Lower leg skin (tissue), 4 donors: ENCODE data around the gene UPB1. TPM values are rescaled to one million over a fixed set of nuclear protein-coding genes. Genes with fewer than 3 reads are reported as not detected.

Experiments used
- DNase-seq, 2 donors: peaks; one replicate each; pipeline ENCODE4 v3.0.0-alpha.2; 2019; ENCODE audit warnings: low spot score in 2 of 2
- H3K4me3 ChIP-seq: fragments of 200-600 bp; sonication (generic); 2 replicates; pipeline ENCODE4 v1.5.1; 2017; ENCODE audit warnings: mild to moderate bottlenecking, low read depth; ENCODE audit not compliant: poor library complexity, severe bottlenecking
- CTCF ChIP-seq, 3 donors: fragments of 450-650 bp; IDR thresholded peaks; one replicate each; pipeline ENCODE4 v1.5.1; 2016; ENCODE audit warnings: antibody characterized with exemption in 3 of 3, mild to moderate bottlenecking in 3 of 3, moderate library complexity in 2 of 3
- POLR2A ChIP-seq, 2 donors: fragments of 450-650 bp; IDR thresholded peaks; one replicate each; pipeline ENCODE4 v1.6.1; 2016 to 2017; ENCODE audit warnings: antibody characterized with exemption in 2 of 2, mild to moderate bottlenecking in 1 of 2, moderate library complexity in 1 of 2
- WGBS, 2 donors: methylation state at CpG; one replicate each; pipeline ENCODE4 v1.1.5; 2018; 5-methylcytosine and 5-hydroxymethylcytosine counted together
- intact Hi-C: fragments of 100-400 bp; cut with DNase I; formaldehyde crosslinking; loops from one replicate; pipeline ENCODE4 v1.15.0; 2023; ENCODE audit warnings: low total_unique reads
- total RNA-seq, 4 donors: library from RNA; depleted of rRNA; stranded (reverse); fragments of >200 nt; gene quantifications; one replicate each; pipeline ENCODE4 v1.1.0, GENCODE V29; 2016

Gene UPB1
- total RNA-seq, 4 donors from 2014 or later = 0.99 to 2.1 (median 1.9) TPM

DNA sequence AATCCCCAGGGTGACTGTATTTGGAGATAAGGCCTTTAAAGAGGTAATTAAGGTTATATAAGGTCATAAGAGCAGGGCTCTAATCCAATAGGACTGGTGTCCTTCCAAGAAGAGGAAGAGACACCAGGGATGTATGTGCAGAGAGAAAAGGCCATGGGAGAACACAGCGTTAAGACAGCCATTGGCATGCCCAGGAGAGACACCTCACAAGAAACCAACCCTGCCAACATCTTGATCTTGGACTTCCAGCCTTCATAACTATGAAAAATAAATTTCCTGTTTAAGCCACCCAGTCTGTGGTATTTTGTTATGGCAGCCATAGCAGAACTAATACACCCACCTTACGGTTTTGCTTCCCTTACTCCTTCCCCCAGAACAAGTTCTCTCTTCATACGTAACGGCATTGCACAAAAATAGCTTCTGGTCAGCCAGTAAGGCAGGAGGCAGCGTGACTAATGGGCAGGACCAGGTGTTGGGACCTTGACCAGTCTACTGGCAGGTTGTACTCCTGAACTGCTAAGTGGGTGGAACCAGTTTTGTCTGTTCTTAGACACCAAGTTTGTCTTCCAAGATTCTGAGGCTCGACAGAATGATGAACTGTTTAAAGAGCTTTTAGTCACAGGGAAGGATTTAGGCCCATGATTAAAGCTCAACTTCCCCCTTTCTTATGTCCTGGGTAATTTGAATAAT lies 31.9 kb upstream of the UPB1 start:
- 84 to 89% methylated on average over 6 of the region's 6 CpGs for WGBS, 2 donors
- H3K4me3 ChIP-seq = no peak overlapping the region
- DNase-seq = no peak
- TF ChIP-seq POLR2A (IDR thresholded peaks at IDR 0.05) (no peak), CTCF (IDR thresholded peaks at IDR 0.05) (no peak)
- intact Hi-C loops = no loop called here

GRCh38 chr22:24465566-24465965 lies 29.6 kb upstream of the UPB1 start:
- TF ChIP-seq POLR2A (IDR thresholded peaks at IDR 0.05) (no peak), CTCF (IDR thresholded peaks at IDR 0.05) (no peak)
- no peak overlapping the region for H3K4me3 ChIP-seq
- intact Hi-C loops = no loop called here
- 79 to 80% methylated on average over 5 of the region's 5 CpGs for WGBS, 2 donors
- DNase-seq = no peak

DNA sequence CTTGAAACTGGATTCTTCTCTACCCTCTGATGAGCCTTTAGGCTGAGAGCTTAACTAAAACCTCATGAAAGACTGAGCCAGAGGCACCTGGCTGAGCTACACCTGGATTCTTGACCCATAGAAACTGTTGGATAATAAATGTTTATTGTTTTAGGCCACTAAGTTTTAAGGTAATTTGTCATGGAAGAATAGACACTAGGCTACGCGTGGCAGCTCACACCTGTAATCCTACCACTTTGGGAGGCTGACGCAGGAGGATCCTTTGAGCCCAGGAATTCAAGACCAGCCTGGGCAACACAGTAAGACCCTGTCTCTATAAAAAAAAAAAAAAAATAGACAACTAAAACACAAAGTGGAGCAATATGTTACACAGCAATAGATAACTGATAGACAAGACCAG lies 29.2 kb upstream of the UPB1 start:
- intact Hi-C loops = no loop called here
- WGBS, 2 donors = 96 to 100% methylated on average over 3 of the region's 3 CpGs
- TF ChIP-seq POLR2A (IDR thresholded peaks at IDR 0.05) (no peak), CTCF (IDR thresholded peaks at IDR 0.05) (no peak)

GRCh38 chr22:24466716-24467328 lies 28.3 kb upstream of the UPB1 start:
- intact Hi-C loops = no loop called here
- no peak overlapping the region for H3K4me3 ChIP-seq
- DNase-seq = no peak
- 59 to 70% methylated on average over 1 of the region's 1 CpG for WGBS, 2 donors
- TF ChIP-seq POLR2A (IDR thresholded peaks at IDR 0.05) = no peak
- no peak for TF ChIP-seq CTCF (IDR thresholded peaks at IDR 0.05)

More for the DNA sequence above, 29.2 kb upstream of the UPB1 start:
- no peak for DNase-seq
- no peak overlapping the region for H3K4me3 ChIP-seq

- no peak overlapping the region for H3K4me3 ChIP-seq
- intact Hi-C loops = no loop called here
- no peak for DNase-seq
- 77 to 79% methylated on average over 2 of the region's 2 CpGs for WGBS, 2 donors
- TF ChIP-seq CTCF (IDR thresholded peaks at IDR 0.05) = no peak
- TF ChIP-seq POLR2A (IDR thresholded peaks at IDR 0.05) = no peak
Observed at GRCh38 chr22:24467340-24467739, 27.8 kb upstream of the UPB1 start.
